ENCODE data around the gene PAX6.

Gene PAX6

DNA sequence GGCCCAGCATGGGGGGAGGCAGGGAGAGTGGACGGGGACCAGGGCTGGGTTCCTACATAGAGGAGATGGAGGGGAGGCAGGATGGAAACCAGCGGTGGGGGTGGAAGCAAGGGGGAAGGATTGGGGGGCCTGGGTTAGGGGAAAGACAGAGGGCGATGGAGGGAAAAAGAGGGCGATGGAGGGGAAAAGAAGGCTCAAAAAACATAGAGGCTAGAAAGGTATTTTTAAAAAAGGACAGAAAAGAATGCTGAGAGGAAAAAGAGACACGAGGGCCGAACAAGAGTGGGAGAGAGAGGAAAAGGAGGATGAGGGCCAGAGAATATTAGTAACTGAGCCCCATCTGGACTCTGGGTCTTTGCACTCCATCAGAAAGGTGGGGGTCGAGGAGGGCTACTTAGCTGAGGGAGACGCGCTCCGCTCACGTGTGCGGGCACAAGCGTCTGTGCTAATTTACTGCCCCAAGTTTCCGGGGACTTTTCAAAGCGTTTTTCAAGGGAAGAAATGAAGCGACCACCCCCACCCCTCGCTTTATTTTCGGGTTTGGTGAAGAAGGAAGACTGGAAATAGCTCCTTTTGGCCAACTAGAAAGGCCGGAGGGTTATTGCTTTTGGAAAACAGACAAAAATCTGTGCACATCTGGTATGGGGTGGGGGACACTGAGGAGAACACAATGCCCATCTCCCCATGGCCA, 14.5 kb downstream of the PAX6 start:
- FAIRE-seq, result no peak

- FAIRE-seq, result no peak
Observed at GRCh38 chr11:31795706-31796498, 15.2 kb downstream of the PAX6 start.

DNA sequence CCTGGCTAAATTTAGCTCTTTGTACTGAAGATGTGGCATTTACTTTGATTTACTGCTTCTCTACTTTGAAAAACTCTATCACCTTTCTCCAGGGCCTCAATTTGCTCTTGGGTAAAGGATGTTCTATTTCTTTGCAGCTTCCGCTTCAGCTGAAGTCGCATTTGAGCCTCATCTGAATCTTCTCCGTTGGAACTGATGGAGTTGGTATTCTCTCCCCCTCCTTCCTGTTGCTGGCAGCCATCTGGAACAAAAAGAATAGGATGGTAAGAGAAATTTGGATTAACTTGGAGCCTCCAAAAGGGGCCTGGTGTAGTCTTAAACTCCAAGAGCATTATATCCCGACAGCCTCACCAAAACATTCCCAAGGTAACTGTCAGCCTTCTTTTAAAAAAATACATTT, 16.6 kb downstream of the PAX6 start:
- FAIRE-seq, result no peak

GRCh38 chr11:31793264-31793663, 17.9 kb downstream of the PAX6 start:
- no peak for FAIRE-seq

GRCh38 chr11:31792456-31792855, 18.7 kb downstream of the PAX6 start:
- no peak for FAIRE-seq

GRCh38 chr11:31792036-31792435, 19.1 kb downstream of the PAX6 start:
- FAIRE-seq, result peak; percentile 55

GRCh38 chr11:31790649-31791048, 20.5 kb downstream of the PAX6 start:
- no peak for FAIRE-seq

- FAIRE-seq, result no peak
Observed at GRCh38 chr11:31788085-31788484, 23.0 kb downstream of the PAX6 start.

GRCh38 chr11:31786996-31787685, 24.0 kb downstream of the PAX6 start:
- FAIRE-seq, result no peak

GRCh38 chr11:31784611-31785010, 26.5 kb downstream of the PAX6 start:
- no peak for FAIRE-seq

- FAIRE-seq, result no peak
Observed at GRCh38 chr11:31783252-31783651, 27.9 kb downstream of the PAX6 start.

DNA sequence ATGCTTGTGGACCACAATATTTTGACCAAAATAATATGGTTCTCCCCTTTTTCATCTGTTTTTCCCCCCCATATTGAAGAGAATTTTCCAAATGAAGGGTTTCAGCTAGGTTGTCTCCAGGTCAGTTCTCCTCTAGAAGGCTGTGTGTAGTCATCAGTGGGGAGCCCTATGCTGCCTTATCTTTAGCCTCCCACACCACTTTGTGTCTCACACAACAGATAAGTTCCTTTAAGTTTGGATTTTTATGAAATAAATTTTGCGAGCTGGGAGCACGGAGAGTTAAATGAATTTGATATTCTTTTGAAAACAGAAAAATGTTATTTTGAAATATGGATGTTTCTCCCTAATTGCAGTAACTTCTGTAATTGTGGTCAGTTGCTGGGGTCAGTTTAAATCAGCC, 28.9 kb downstream of the PAX6 start:
- no peak for FAIRE-seq

DNA sequence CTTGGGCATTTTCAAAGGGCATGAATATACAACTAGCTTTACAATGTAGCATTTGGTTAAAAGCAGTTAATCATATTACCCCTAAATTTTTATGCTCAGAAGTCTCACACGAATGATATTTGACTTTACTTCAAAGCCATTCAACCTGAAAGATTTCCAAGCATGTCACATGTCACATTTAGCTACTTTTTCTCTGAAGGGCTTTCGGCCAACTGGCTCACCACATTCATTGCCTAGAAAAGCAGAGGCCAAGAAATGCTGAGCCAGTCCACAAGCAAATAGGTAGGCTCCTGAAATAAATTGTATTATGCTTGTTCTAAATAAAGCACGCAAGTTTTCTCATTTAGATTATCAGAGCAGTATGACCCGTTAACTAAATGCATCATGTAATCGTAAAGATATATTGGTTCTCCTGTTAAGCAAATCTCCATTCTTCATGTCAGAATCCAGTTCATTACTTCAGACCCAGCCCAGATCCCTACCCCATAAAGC, 30.6 kb downstream of the PAX6 start:
- no peak for FAIRE-seq

GRCh38 chr11:31780078-31780477, 31.0 kb downstream of the PAX6 start:
- FAIRE-seq, result no peak

DNA sequence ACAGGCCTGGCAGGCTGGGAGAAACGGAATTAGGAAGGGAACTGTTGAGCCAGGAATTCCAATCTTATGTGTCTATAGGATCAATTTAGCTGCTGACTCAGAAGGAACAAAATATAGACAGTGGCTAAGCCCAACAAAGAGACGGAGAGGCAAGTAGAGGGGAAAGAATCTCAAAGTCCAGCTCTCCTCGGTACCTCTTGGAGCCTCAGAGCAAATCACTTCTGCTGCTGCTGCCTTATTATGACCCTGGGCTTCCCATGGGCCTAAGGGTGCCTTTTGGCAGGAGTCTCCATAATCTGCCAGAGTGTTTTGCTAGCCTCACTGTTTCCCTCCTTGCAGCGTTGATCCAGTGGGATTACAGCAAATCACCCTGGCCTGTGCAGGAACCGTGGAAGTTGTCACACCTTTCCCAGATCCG, 31.7 kb downstream of the PAX6 start:
- no peak for FAIRE-seq

GRCh38 chr11:31772412-31772811, 38.7 kb downstream of the PAX6 start:
- no peak for FAIRE-seq

DNA sequence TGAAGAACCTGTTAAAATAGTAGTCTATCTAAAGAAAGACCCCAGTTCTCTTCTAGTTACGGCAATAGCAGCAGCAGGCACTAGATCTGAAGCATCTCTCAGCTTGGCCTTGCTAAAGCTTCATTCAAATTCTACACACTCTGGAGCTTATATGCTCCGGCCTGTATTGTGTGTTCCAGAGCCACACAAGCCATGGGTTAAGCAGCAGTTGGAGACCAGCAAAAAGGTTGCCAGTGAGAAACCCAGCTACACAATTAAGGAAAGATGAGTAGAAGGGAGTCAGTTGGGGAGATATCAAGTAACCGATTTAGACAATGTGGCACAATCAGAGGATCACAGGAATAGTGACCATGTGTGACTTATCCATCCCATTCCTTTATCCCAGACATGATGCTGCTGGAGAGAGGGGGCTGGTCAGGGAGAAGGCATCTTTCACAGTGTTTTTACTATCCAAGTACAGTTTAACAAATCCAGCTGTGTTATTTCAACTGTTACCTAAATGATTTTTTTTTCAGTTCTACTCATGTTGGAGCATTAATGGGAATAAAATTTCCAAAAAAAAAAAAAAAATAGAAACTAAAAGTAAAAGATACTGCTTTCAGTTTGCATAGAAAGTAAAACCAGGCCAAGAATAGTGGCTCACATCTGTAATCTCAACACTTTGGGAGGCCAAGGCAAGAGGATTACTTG, 41.0 kb downstream of the PAX6 start:
- FAIRE-seq, result no peak

- FAIRE-seq, result no peak
Observed at GRCh38 chr11:31768749-31769640, 42.1 kb downstream of the PAX6 start.

DNA sequence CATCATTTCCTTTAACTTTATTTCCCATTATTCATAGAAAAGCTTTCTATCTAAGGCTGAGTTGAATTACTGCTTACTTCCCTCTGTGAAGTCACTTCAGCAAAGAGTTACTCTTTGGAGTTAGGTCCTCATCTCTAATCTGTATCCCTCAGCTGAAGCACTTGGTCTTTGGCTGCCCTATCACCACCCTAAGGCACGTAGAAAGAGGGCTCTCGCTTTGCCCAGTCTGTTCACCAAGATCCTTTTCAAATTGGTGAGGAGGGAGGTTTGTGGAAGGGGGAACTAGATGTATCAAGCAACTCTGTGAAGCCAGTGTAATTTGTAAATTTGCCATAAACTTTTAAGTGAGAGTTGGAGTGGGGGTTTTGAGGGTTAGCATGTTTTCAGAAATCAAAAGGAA, 43.4 kb downstream of the PAX6 start:
- FAIRE-seq, result no peak

DNA sequence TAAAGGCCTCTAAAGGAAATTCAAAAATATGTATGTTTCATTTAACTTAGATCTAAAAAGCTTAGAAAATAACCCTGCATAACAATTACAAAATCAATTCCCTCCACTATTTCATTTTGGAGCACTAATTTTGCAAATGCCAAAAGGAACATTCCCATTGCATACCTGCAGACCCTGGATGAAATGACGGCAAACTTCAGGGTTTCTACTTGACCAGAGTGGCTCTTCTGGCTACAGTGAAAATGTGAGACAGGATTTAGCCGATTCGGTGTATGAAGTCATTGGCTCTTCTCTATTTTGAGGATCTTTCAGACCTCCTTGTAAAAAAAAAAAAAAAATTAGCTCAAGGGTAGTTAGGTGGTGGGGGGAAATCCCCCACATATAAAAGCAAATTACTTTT, 44.1 kb downstream of the PAX6 start:
- no peak for FAIRE-seq

DNA sequence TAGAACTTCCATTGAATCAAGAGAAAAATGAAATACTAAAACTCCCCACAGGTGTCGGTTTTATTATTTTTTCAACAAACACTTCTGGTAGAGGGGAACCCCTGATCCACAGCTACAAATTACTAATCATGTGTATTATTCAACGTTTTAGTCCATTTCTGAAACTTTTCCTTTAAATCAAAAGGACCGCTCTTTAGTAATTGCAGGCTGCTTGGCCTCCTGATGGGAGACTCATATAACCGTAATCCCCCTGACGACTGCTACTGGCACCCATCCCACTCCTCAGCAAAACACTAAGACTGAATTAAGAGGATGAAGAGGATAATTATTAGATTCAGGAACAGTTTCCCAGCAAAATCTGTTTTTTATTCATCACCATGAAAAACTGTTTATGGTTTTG, 46.4 kb downstream of the PAX6 start:
- no peak for FAIRE-seq

DNA sequence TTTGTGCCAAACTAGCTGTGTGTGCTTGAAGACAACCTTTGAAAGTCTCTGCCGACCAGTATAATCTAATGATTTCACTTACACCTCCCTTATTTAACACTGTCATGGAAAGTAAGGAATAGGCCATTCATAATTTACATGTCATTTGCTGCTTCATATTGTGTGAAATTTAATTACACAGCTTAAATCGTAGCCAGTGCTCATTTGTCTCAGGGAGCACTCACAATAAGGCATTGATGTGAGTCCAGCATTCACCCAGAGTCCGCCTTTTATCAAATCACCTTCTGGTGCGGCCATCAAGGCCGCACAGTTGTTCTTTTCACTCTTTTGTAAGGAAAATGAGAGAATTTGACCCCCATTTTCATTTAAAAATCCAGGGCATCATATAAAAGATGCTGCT, 46.9 kb downstream of the PAX6 start:
- no peak for FAIRE-seq

All from endometrium (tissue), 2 donors.